ENCODE results near the gene KIT. TPM values are rescaled to one million over a fixed set of nuclear protein-coding genes. Genes with fewer than 3 reads are reported as not detected.

Gene KIT
- total and polyA plus RNA-seq, 4 donors: 3.9 to 74.4 (median 15.3) TPM

DNA sequence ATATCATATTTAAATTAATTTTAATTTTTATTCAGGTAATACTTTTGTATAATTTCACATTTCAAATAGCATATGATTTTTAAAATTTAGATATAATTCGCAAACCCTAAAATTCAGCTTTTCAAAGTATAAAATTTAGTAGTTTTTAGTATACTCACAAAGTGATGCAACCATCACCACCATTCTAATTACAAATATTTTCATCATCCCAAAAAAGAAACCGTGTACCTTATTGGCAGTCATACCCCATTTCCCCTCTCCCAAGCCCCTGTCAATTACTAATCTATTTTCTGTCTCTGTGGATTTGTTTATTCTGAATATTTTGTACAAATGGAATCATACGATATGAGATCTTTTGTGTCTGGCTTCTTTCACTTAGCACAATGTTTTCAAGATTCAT lies 37.0 kb upstream of the KIT start:
- DNase-seq: no peak
- no peak overlapping the region for H3K9ac ChIP-seq (ENCODE audit: insufficient read depth in 1 of 2, low read length in 2 of 2)
- no peaks in the 10 kb centered on the region for H3K4me1 ChIP-seq (ENCODE audit: control insufficient read depth in 5 of 5, insufficient read depth in 5 of 5, low read length in 5 of 5)

GRCh38 chr4:54625391-54625790 lies 32.4 kb upstream of the KIT start:
- H3K9me3 ChIP-seq (ENCODE audit: control insufficient read depth in 4 of 4, insufficient read depth in 3 of 4, low read length in 3 of 4): no peaks in the 10 kb centered on the region
- no peak overlapping the region for H3K4me3 ChIP-seq
- DNase-seq (peak in 1 of 3 donors; percentile 11), ATAC-seq (ENCODE audit: insufficient read depth, low FRiP score) (no peak)
- no peaks in the 10 kb centered on the region for H3K36me3 ChIP-seq (ENCODE audit: control insufficient read depth in 4 of 4, insufficient read depth in 4 of 4, low read length in 4 of 4)
- H3K27me3 ChIP-seq (ENCODE audit: control insufficient read depth in 3 of 3, insufficient read depth in 3 of 3, low read length in 2 of 3): peaks cover 0 to 2% (median 0%) of the 10 kb centered on the region in 3 donors
- no peak overlapping the region for H3K9ac ChIP-seq (ENCODE audit: insufficient read depth in 1 of 2, low read length in 2 of 2)
- TF ChIP-seq, protein P1, sequence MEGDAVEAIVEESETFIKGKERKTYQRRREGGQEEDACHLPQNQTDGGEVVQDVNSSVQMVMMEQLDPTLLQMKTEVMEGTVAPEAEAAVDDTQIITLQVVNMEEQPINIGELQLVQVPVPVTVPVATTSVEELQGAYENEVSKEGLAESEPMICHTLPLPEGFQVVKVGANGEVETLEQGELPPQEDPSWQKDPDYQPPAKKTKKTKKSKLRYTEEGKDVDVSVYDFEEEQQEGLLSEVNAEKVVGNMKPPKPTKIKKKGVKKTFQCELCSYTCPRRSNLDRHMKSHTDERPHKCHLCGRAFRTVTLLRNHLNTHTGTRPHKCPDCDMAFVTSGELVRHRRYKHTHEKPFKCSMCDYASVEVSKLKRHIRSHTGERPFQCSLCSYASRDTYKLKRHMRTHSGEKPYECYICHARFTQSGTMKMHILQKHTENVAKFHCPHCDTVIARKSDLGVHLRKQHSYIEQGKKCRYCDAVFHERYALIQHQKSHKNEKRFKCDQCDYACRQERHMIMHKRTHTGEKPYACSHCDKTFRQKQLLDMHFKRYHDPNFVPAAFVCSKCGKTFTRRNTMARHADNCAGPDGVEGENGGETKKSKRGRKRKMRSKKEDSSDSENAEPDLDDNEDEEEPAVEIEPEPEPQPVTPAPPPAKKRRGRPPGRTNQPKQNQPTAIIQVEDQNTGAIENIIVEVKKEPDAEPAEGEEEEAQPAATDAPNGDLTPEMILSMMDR (IDR thresholded peaks at IDR 0.05; ENCODE audit: control extremely low read depth, extremely low read depth): no peak
- H3K27ac ChIP-seq (ENCODE audit: low read depth in 1 of 2, low read length in 1 of 2): no peak overlapping the region
- WGBS, 2 donors: 43 to 69% methylated on average over 2 of the region's 2 CpGs
- H3K4me1 ChIP-seq (ENCODE audit: control insufficient read depth in 5 of 5, insufficient read depth in 5 of 5, low read length in 5 of 5): no peaks in the 10 kb centered on the region

More for the DNA sequence above, 37.0 kb upstream of the KIT start:
- Histone ChIP-seq H3K27me3 (ENCODE audit: control insufficient read depth in 3 of 3, insufficient read depth in 3 of 3, low read length in 2 of 3) (no peaks in the 10 kb centered on the region), H3K4me3 (no peak overlapping the region), H3K9me3 (ENCODE audit: control insufficient read depth in 4 of 4, insufficient read depth in 3 of 4, low read length in 3 of 4) (no peaks in the 10 kb centered on the region), H3K27ac (ENCODE audit: low read depth in 1 of 2, low read length in 1 of 2) (no peak overlapping the region), H3K36me3 (ENCODE audit: control insufficient read depth in 4 of 4, insufficient read depth in 4 of 4, low read length in 4 of 4) (no peaks in the 10 kb centered on the region)
- no peak for ATAC-seq (ENCODE audit: insufficient read depth, low FRiP score)
- TF ChIP-seq, protein P1 (IDR thresholded peaks at IDR 0.05; ENCODE audit: control extremely low read depth, extremely low read depth): no peak
- 95% methylated on average over 3 of the region's 3 CpGs for WGBS, 2 donors

- DNase-seq: no peak
These were observed 31.6 kb upstream of the KIT start for GRCh38 chr4:54626113-54626512.

More at GRCh38 chr4:54626113-54626512, 31.6 kb upstream of the KIT start:
- no peaks in the 10 kb centered on the region for H3K4me1 ChIP-seq (ENCODE audit: control insufficient read depth in 5 of 5, insufficient read depth in 5 of 5, low read length in 5 of 5)
- no peak overlapping the region for H3K27ac ChIP-seq (ENCODE audit: low read depth in 1 of 2, low read length in 1 of 2)
- H3K9me3 ChIP-seq (ENCODE audit: control insufficient read depth in 4 of 4, insufficient read depth in 3 of 4, low read length in 3 of 4): no peaks in the 10 kb centered on the region
- H3K36me3 ChIP-seq (ENCODE audit: control insufficient read depth in 4 of 4, insufficient read depth in 4 of 4, low read length in 4 of 4): no peaks in the 10 kb centered on the region
- H3K27me3 ChIP-seq (ENCODE audit: control insufficient read depth in 3 of 3, insufficient read depth in 3 of 3, low read length in 2 of 3): peaks cover 0 to 2% (median 0%) of the 10 kb centered on the region in 3 donors
- H3K9ac ChIP-seq (ENCODE audit: insufficient read depth in 1 of 2, low read length in 2 of 2): no peak overlapping the region
- TF ChIP-seq, protein P1 (IDR thresholded peaks at IDR 0.05; ENCODE audit: control extremely low read depth, extremely low read depth): no peak
- H3K4me3 ChIP-seq: no peak overlapping the region
- ATAC-seq (ENCODE audit: insufficient read depth, low FRiP score): no peak
- WGBS, 2 donors: 58 to 77% methylated on average over 7 of the region's 7 CpGs
